ENCODE data around the gene FILIP1L.

DNA sequence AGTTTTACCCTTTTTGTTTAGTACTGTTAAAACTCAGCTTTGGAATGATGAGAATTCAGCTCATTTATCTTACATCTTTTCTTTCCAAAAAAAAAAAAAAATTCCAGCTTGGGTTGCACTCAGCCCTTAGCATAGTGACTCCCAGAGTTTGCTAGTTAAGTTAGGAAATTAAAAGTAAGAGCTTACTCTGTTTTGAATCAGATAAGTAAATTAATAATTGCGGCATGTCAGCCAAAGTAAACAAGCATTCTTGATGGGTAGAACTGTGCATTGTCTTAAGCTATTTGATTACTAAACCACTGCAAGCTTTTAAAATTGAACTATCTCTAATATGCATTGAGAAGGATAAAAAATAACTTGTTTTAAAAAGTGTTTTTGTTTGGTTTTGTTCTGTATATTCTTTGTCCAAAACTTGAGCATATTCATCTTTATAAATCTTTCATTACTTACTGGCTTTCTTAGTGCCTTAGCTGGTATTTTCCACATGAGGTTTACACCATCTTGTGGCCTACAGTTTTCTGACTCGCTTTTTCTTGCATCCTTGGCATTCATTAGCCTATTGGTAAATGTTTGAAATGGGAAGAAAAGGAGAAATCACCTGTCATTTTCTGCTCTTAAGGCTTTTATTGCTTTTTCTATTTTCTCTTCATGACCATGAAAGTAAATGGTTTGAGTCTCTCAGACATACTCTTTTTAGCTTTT is 107.6 kb downstream of the FILIP1L start:
- TF ChIP-seq, protein P1, sequence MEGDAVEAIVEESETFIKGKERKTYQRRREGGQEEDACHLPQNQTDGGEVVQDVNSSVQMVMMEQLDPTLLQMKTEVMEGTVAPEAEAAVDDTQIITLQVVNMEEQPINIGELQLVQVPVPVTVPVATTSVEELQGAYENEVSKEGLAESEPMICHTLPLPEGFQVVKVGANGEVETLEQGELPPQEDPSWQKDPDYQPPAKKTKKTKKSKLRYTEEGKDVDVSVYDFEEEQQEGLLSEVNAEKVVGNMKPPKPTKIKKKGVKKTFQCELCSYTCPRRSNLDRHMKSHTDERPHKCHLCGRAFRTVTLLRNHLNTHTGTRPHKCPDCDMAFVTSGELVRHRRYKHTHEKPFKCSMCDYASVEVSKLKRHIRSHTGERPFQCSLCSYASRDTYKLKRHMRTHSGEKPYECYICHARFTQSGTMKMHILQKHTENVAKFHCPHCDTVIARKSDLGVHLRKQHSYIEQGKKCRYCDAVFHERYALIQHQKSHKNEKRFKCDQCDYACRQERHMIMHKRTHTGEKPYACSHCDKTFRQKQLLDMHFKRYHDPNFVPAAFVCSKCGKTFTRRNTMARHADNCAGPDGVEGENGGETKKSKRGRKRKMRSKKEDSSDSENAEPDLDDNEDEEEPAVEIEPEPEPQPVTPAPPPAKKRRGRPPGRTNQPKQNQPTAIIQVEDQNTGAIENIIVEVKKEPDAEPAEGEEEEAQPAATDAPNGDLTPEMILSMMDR (conservative IDR thresholded peaks at IDR 0.05; ENCODE audit: low read depth, low read length) = peak; percentile 36
- no peak for TF ChIP-seq POLR2A (IDR thresholded peaks at IDR 0.05; ENCODE audit: low read depth, low read length)
- TF ChIP-seq, protein P2, sequence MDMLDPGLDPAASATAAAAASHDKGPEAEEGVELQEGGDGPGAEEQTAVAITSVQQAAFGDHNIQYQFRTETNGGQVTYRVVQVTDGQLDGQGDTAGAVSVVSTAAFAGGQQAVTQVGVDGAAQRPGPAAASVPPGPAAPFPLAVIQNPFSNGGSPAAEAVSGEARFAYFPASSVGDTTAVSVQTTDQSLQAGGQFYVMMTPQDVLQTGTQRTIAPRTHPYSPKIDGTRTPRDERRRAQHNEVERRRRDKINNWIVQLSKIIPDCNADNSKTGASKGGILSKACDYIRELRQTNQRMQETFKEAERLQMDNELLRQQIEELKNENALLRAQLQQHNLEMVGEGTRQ (IDR thresholded peaks at IDR 0.05; ENCODE audit: low read depth, low read length) = no peak
- TF ChIP-seq RFX5 (IDR thresholded peaks at IDR 0.05; ENCODE audit: low read depth, low read length) = no peak
- no peak for TF ChIP-seq CEBPB (IDR thresholded peaks at IDR 0.05; ENCODE audit: low read depth, low read length)
- TF ChIP-seq, protein P3, sequence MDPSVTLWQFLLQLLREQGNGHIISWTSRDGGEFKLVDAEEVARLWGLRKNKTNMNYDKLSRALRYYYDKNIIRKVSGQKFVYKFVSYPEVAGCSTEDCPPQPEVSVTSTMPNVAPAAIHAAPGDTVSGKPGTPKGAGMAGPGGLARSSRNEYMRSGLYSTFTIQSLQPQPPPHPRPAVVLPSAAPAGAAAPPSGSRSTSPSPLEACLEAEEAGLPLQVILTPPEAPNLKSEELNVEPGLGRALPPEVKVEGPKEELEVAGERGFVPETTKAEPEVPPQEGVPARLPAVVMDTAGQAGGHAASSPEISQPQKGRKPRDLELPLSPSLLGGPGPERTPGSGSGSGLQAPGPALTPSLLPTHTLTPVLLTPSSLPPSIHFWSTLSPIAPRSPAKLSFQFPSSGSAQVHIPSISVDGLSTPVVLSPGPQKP (IDR thresholded peaks at IDR 0.05; ENCODE audit: borderline replicate concordance, low read depth, low read length) = no peak
- TF ChIP-seq RCOR1 (IDR thresholded peaks at IDR 0.05; ENCODE audit: insufficient replicate concordance, low read length) = no peak
- TF ChIP-seq NFE2L2 (IDR thresholded peaks at IDR 0.05; ENCODE audit: low read depth, low read length) = no peak
- no peak for TF ChIP-seq MXI1 (IDR thresholded peaks at IDR 0.05; ENCODE audit: borderline replicate concordance, low read depth, low read length)
- peak; percentile 31; the same call in 1 of the 2 replicates for TF ChIP-seq SMC3 (IDR thresholded peaks at IDR 0.05; ENCODE audit: low read depth, low read length)
- no peak for TF ChIP-seq MAZ (IDR thresholded peaks at IDR 0.05; ENCODE audit: borderline replicate concordance, low read depth, low read length)
- peak; percentile 43 for TF ChIP-seq RAD21 (IDR thresholded peaks at IDR 0.05; ENCODE audit: low read length)
- no peak for TF ChIP-seq BHLHE40 (IDR thresholded peaks at IDR 0.05; ENCODE audit: low read depth, low read length)
- no peak for TF ChIP-seq FOS (IDR thresholded peaks at IDR 0.05; ENCODE audit: low read depth, low read length)

Data from IMR-90 (cell line).